GM21423 (cell line): Measurements from ENCODE around the gene RRBP1.
"Not testable (repeated sequence)": the region's sequence is repeated elsewhere in the genome, so short reads cannot be mapped to it uniquely, and the experiment has no call there.

Experiments used
- ATAC-seq: cut with Tn5 transposase; IDR thresholded peaks from one replicate; pipeline ENCODE4 v1.9.1; 2021; ENCODE audit warnings: mild to moderate bottlenecking, moderate library complexity; ENCODE audit not compliant: unreplicated experiment

Gene RRBP1

DNA sequence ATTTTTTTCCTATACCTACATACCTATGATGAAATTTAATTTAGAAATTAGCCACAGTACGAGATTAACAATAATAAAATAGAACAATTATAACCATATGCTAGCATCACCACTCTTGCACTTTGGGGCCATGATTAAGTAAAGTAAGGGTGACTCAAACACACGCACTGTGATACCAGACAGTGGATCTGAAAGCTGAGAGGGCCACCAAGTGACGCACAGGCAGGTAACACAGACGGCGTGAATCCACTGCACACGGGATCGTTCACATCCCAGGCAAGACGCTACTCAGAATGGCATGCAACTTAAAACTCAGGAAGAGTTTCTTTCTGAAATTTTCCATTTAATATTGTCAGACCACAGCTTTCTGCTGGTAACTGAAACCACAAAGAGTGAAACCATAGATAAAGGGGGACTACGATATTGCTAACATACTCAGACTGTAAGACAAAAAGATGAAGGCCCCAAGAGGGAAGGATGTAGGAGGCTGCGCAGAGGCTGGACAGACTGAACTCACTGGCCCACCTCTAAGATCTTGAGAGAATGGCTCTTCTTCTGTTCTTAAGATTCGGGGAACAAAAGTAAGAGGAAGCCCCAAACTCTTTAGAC lies 17.9 kb downstream of the RRBP1 start:
- ATAC-seq: no peak

DNA sequence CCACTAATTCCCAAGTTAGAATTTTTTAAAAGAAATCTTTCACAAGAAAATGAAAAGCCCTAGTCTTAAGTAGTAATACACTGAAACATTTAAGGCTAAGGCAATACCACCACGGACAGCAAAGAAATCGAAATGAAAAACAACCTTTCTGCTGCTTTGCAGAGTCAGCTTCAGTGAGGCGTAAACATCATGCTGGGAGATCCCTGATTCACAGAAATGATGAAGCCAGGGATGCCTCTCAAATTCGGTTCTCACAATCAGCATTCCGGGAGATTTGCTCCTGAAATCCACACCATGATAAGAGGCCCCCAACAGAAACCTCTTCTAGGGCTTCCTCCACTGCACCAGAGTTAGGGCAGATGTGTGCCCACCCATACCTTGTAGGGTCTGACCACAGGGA lies 18.6 kb downstream of the RRBP1 start:
- no peak for ATAC-seq

DNA sequence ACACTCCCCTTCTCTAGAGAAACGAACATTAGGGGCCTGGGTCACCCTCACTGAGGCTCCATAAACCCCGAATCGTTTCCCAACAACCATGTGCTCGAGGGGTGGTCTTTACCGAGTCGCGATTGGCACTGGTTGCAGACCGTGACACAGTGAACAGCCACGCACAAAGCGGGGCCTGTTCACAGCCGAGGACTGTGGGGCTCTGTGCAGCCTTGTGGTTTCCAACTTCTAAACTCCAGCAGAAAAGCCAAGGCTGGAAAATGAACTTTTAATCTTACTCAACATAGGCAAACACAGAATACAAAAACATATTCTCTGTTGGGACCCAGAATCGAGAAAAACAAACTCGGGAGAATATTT lies 19.0 kb downstream of the RRBP1 start:
- no peak for ATAC-seq

DNA sequence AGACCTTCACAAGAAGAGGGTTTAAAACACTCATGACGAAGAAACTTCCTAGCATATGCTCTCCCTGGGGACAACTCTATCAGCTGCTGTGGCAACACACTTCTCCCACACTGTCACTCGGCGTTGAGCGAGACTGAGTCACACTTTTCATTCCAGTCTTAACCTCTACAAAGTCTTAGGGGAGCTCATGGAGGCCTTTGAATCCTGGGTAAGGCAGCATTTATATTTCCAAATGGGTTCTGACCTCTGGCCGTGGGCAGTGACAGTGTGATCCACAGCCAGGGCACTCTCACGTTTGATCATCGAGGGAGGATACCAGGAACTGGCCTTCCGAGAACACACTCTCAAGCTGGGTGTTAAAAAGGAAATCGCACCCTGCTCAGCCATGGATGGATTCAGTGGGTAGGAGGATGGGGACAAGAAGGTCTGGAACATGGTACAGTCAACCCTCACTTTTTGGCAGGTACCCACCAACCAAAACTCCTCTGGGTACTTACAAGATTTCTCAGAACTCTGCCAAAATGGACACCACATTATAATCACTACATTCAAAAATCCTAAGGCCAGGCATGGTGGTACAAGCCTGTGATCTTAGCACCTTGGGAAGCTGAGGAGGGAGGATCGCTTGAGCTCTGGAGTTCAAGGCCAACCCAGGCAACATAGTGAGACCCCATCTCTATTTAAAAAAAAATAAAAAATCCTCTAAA lies 19.6 kb downstream of the RRBP1 start:
- no peak for ATAC-seq

DNA sequence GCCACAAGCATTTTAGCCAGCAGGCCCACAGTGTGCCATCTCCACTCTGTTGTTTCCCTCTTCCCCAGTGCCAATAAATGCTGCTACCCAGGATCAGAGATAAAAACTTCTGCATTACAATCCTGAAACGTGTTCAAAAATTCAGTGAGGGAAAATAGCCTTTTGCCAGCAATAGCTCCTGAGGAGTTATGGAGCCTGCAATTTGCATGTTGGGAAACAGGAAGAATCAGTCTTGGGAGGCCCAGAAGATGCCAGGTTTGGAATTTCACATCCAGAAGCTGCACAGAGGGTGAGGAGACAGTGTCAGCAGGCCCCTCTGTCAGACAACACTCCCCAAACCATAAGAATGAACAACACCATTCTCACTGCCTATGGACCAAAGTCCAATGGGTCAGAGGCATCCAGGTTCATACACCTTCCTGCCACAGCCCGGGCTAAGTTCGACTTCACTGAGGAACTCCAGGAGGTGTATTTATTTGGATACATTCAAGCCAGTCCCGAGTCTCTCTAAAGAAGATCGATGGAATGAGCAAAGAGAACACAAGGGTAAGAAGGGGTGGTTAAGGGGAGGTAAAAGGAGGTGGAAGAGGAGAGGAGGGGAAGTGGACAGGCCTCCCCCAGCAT lies 20.8 kb downstream of the RRBP1 start:
- no peak for ATAC-seq

DNA sequence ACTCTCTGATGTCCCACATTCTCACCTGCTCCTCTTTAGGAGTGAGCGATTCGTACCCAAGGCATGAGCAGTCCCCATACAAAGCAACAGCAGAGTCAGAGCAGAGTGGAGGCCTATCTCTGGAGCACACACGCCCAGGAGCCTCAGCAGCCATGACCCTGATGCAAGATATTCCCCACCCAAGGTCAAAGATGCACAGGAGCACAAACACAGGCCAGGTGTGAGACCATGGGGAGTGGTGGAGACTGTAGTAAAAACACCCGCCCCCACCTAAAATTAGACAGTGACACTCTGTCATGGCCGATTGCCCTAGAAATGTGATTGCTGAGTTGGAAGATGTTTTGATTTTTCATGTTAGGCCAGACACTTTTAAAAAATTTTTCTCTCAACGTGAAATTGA lies 21.4 kb downstream of the RRBP1 start:
- no peak for ATAC-seq

DNA sequence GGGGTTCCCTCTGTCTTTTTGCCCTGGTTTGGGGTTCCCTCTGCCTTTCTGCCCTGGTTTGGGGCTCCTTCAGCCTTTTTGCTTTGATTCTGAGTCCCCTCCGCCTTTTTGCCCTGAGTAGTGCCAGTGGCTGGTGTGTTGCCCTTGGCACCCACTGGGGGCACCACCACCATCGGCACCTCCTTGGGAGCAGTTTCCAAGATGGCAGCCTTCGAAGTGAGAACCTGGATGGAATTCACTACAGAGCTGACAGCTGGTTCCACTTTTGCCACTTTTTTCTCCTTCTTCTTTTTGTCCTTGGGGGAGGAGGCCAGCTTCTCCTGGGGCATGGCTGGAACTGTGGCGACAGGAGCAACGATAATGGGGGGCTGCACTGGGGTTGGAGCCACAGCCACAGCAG lies 22.2 kb downstream of the RRBP1 start:
- no peak for ATAC-seq

DNA sequence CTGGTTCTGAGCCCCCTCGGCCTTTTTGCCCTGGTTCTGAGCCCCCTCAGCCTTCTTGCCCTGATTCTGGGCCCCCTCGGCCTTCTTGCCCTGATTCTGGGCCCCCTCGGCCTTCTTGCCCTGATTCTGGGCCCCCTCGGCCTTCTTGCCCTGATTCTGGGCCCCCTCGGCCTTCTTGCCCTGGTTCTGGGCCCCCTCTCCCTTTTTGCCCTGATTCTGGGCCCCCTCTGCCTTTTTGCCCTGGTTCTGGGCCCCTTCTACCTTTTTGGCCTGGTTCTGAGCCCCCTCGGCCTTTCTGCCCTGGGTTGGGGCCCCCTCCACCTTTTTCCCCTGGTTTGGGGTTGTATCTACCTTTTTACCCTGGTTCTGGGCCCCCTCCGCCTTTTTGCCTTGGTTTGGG lies 22.7 kb downstream of the RRBP1 start:
- ATAC-seq: not testable (repeated sequence)

DNA sequence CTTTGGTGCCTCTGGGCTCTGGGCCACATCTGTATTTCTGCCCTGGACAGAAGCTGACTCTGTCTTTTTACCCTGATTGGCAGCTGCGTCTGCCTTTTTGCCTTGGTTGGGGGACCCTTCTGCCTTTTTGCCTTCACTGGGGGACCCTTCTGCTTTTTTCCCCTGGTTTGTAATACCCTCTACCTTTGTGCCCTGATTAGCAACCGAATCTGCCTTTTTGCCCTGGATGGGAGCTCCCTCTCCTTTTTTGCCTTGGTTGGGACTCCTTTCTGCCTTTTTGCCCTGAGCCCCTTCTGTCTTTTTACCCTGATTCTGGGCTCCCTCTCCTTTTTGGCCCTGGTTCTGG lies 23.4 kb downstream of the RRBP1 start:
- ATAC-seq: no peak

DNA sequence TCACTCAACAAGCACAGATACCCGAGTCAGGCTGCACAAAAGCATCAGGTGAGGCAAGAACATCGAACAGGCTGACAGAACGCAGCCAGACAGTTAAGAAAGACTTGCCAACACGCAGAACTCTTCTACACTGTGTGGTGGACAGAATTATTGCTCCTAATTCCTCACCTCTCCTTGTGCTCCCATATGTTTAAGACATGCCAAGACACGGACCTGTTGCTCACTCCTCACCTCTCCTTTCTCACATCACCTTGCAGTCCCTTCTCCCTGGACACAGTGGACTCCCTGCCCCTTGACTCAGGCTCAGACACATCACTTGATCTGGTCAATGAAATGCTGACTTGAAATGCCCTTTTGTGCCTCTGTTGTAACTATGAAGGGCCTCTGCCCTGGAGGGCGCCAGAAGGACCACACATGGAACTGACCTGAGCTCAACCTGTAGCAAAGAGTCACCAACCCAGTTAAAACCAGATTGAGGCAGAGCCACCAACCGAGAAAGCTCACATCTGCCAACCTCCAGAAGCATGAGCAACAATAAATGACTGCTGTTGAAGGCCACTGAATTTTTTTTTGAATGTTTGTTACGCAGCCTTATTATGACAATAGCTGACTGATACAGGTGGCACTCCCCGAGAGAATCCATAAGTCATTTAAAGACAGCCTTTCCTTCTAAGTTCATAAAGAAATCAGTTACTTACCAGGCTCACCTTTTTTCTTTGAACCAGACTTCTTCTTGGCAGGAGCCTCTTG lies 24.0 kb downstream of the RRBP1 start:
- no peak for ATAC-seq

DNA sequence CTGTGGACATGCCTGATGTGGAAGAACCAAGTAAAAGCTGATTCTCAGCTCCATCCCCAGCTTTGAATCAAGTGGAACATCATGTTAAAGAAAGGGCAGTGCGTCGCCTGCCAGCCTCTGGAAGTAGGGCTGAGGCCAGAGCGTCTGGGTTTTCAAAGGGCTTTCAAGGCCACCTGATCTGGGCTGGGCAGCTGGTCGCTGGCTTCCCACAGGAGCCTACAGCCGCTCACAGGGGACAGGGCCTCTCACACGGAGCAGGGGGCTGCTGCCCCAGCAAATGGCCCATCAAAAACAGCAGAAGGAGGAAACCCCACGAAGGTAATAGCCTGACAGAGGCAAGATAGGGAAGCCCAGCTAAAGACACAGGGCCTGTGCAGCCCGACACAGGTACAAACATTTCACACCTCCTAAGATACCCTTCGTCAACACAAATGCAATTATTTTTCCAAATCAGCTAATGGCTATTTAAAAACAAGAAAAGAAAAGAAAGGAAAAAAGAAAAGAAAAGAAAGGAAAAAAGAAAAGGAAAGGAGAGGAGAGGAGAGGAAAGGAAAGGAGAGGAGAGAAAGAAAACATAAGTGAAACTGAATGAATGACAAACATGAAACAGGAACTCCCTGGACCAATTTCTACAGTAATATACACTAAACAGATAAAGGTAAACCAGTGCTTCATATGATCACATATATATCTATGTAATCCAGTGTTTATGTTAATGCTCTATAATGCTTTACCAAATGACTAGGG lies 24.8 kb downstream of the RRBP1 start:
- ATAC-seq: no peak

DNA sequence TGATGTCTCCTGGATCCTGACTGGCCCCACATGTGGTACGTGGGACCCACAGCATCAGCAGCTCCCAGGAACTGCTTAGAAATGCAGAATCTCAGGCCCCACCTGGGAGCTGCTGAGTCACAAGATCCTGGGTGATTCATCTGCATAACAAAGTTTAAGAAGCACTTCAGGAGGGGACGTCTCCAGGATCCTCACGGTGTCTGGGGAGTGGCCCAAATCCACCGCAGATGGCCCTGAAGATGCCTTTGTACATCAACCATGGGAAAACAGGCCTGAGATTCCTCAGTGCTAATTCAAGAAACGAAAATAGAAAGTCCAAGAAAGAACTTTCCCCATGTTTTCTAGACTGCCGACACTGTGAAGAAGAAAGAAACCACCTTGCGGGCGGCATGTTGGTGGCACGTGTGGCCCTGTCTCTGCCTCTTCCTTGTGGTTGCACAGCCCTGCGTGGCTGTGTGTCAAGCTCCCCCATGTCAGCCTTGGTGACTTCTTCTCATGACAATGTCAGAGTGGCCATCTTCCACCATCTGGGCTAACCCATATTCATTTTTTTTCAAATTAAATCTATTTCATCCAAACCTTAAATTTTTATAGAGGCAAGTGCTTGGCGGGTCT lies 26.1 kb downstream of the RRBP1 start:
- no peak for ATAC-seq

DNA sequence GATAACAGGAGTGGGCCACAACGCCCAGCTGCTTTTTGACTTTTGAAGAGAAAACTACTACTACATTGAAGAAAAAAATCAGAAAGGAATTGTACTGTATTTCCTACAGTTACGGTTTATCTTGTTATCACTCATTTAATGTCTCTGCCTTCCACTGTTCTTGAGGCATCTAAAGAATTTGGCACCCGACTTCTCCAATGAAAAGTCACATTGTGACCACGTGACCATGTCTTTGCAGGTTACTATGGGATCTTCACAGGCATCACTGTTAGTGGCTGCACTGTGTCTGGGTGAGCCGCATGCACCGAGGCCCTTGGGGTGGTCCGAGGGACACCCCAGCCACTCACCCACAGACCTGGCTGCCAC lies 26.8 kb downstream of the RRBP1 start:
- no peak for ATAC-seq

DNA sequence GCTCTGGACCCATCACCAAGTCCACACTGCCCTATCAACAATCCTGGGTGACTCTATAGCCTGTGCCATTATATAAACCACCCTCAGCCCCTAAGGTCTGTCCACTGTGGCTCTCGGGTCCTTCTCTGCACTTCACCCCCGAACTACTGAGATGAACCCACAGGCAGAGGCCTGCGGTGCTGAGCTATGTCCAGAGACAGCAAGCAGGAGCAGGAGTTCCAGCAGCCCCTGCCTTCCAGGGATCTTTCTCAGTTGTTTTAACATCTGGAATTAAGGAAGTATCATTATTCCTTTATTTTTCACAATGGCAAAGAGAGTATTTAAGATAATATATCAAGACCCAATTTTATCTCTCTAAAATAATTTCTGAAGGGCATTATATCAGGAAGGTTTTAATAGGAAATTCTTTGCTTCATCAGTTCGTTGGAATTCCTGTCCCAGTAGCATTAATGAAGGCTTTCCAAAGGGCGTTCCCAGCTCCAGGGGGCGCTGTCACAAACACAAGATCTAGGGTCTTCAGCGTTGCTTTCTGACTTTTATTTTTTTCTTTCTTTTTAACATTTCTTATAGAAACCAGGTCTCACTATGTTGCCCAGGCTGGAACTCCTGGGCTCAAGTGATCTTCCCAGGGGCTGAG lies 27.3 kb downstream of the RRBP1 start:
- no peak for ATAC-seq

DNA sequence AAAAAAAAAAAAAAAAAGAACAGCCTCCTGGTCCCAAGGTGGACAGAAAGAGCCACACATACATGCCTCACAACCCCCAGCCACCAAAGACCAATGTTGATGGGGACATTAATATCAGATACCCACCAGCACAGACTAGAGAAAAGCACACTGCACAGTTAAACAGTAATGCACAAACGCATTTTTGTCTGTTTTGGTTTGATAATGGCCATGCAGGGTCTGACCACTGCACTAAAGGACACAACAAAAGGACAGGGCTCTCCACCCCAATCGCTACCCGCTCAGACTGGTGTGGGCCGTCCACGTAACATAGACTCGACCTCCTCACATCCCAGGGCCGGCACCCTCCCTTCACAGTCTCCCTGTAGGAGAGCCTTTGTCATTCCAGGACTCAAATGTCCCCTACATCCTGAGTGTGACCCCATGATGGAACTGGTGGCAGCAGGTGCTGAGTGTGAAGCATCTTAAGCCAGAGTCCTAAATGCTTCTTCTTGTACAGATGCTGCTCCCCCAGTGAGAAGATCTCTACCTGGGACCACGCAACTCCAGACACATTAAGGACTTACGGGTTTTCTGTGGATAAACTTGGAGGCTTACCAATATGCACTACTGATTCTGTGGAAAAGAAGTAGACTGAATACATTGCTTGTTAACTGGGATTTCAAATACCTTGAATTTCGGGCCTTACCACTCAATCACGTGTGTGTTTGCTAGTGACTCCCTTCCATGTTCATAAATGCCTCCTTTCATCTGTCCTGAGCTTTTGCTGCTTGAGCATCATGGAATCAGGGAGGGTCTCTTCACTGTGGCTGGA lies 28.0 kb downstream of the RRBP1 start:
- ATAC-seq: no peak

DNA sequence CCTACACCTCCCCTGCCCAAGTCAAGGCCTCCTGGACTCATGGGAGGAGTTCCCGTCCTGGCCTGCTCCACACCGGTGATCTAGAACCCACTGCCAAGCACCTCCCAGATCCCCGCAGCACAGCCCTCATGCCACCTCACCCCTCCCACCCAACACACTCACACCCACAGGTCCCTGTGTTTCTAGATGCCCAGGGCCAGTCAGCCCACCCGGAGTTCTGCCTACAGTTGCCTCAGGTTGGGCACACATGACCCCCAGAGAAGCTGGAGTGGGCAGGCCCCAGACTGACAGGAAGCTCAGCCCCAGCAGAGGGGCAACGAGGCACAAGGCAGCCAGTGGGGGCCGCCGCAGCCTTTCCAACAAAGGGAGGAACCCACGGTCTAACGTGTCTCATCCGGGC lies 29.6 kb downstream of the RRBP1 start:
- ATAC-seq: no peak

DNA sequence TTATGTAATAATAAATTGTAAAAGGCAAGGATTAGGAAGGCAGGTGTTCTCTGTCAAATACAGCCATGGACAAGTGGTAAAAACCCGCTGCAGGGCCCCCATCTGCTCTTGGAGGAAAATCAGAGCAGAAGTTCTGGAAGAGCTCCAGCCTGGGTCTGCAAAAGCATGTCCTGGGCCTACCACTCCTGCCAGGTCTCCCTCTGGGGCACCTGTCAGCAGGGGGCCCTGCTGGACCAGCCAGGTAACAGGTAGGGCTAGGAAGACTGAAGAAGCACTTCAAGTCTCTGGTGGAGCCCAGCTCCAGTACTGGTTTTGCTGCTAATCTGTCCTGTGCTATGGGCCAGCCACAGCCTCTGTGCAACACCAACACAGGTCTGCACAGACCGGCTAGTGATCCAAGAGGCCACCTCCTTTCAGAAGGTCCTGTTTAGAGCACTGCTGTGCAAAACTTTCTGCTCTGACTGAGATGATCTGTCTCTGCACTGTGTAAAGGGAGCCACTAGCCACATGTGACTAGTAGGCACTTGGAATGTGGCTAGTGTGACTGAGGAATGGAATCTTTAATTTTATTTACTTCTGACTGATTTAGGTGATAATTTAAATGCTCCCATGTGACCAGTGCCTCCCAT lies 30.2 kb downstream of the RRBP1 start:
- ATAC-seq: no peak

DNA sequence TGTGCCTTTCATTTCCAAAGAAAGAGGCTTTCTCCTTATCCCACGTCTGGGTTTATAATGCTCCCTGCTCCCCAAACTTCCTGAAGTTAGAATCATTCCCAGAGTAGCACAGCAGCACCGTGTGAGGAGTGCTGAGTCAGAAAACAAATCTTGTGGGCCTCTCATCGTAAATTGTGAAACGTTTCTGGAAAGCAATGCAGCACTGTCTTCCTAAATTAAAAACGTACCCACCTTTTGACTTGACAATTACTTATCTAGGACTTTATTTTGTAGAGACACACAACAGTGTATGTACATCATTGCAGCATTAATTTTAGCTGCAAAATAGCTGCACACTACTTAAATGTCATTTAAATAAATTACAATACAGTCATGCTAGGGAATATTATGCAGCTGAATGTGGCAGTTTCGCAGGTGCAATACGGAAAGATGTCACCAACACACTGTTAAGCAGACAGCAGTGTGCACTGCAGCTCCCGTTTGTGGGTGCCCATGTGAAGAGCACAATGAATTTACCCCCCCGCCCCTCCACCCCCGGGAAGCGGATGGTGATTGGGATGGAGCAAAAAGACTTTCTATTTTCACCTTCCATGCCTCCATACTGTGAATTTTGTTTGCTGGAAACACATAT lies 30.8 kb downstream of the RRBP1 start:
- ATAC-seq: no peak
